Gastroesophageal sphincter (tissue), 4 donors: Measurements from ENCODE around the gene RPTOR. TPM values are rescaled to one million over a fixed set of nuclear protein-coding genes. Genes with fewer than 3 reads are reported as not detected.
A peak's percentile ranks its signal among the peaks of the same experiment; 100 is the strongest.

ENCODE experiments used
- ATAC-seq: fragments of 150-250 bp; one replicate; pipeline ENCODE4 v1.9.1; 2016; ENCODE audit warnings: mild to moderate bottlenecking, moderate library complexity
- H3K27ac ChIP-seq, 4 donors: fragments of 200-600 bp; sonication (generic) in 3 of 4; 1 replicate in 3 of 4; 2 replicates in 1 of 4; pipeline ENCODE4 v1.5.1; 2016 to 2019
- H3K27me3 ChIP-seq: fragments of 200-600 bp; sonication (generic); one replicate; pipeline ENCODE4 v1.5.1; 2019
- H3K36me3 ChIP-seq, 2 donors: fragments of 200-600 bp; sonication (generic); one replicate each; pipeline ENCODE4 v1.5.1; 2019; ENCODE audit warnings: control low read depth in 1 of 2
- H3K4me1 ChIP-seq, 3 donors: fragments of 200-600 bp; sonication (generic); 1 replicate in 2 of 3; 2 replicates in 1 of 3; pipeline ENCODE4 v1.5.1; 2016 to 2019; ENCODE audit warnings: control low read depth in 2 of 3
- H3K4me3 ChIP-seq, 2 donors: fragments of 200-600 bp; sonication (generic); one replicate each; pipeline ENCODE4 v1.5.1; 2019; ENCODE audit warnings: mild to moderate bottlenecking in 1 of 2, moderate library complexity in 1 of 2
- H3K9me3 ChIP-seq, 3 donors: fragments of 200-600 bp; sonication (generic); one replicate each; pipeline ENCODE4 v1.5.1; 2017 to 2019; ENCODE audit warnings: control low read depth in 2 of 3
- CTCF ChIP-seq, 4 experiments: fragments of 200-600 bp in 2 of 4; fragments of 450-650 bp in 2 of 4; sonication (generic) in 1 of 4; IDR thresholded peaks; one replicate each; pipeline ENCODE4 v1.5.1; 2017 to 2019; ENCODE audit warnings: antibody characterized with exemption in 4 of 4, mild to moderate bottlenecking in 2 of 4, moderate library complexity in 2 of 4
- EP300 ChIP-seq: sonication (generic); formaldehyde crosslinking; IDR thresholded peaks from one replicate; pipeline ENCODE4 v1.6.1; 2017; ENCODE audit warnings: antibody characterized with exemption, mild to moderate bottlenecking
- POLR2A ChIP-seq, 2 donors: fragments of 450-650 bp; IDR thresholded peaks; one replicate each; pipeline ENCODE4 v1.6.1; 2017; ENCODE audit warnings: antibody characterized with exemption in 2 of 2, mild to moderate bottlenecking in 2 of 2, moderate library complexity in 1 of 2
- POLR2AphosphoS5 ChIP-seq: sonication (generic); formaldehyde crosslinking; IDR thresholded peaks from one replicate; pipeline ENCODE4 v1.6.1; 2017; ENCODE audit warnings: antibody characterized with exemption
- WGBS, 2 donors: methylation state at CpG; one replicate each; pipeline ENCODE4 v1.1.5; 2018; ENCODE audit warnings: low coverage in 1 of 2; 5-methylcytosine and 5-hydroxymethylcytosine counted together
- total RNA-seq, 4 donors: library from RNA; depleted of rRNA; stranded (reverse); fragments of >200 nt; gene quantifications; one replicate each; pipeline ENCODE4 v1.1.0, GENCODE V29; 2016

Gene RPTOR
- 10 to 100 TPM; 25.7 to 56.8 (median 39.7) TPM for total RNA-seq

GRCh38 chr17:80544655-80545498 lies at the start of gene RPTOR:
TSS of gene RPTOR (plus strand) at chr17:80544838. CDS start at chr17:80545630, 792 bp downstream.
- peak within 1 kb of the TSS; percentile 77 to 96 for H3K4me3 ChIP-seq
- peaks cover 5 to 45% (median 18%) of the 10 kb centered on the region in 3 donors for H3K4me1 ChIP-seq
- WGBS, 2 donors, result 0% methylated on average over 13 to 18 of the region's 49 CpGs

GRCh38 chr17:80497726-80498241 lies 46.9 kb upstream of the RPTOR start:
- WGBS, 2 donors, result 44 to 55% methylated on average over 2 of the region's 10 CpGs
- TF ChIP-seq EP300 (no peak), POLR2A (IDR thresholded peaks at IDR 0.05) (no peak), POLR2AphosphoS5 (no peak), CTCF (IDR thresholded peaks at IDR 0.05) (no peak)
- no peak overlapping the region for H3K27ac ChIP-seq

More at GRCh38 chr17:80544655-80545498, at the start of gene RPTOR:
- TF ChIP-seq EP300 (no peak), POLR2A (IDR thresholded peaks at IDR 0.05) (peak in 1 of 2 donors; percentile 26), POLR2AphosphoS5 (peak; percentile 84)
- Histone ChIP-seq H3K27ac (peak within 1 kb of the TSS; percentile 48 to 84 (median 82)), H3K9me3 (no peaks in the 10 kb centered on the region), H3K27me3 (peaks cover 17% of the 10 kb centered on the region), H3K36me3 (no peaks in the 10 kb centered on the region)
- peak; percentile 97 for ATAC-seq

GRCh38 chr17:80498242-80498919 lies 46.3 kb upstream of the RPTOR start:
- no peaks in the 10 kb centered on the region for H3K9me3 ChIP-seq
- TF ChIP-seq POLR2AphosphoS5 (no peak), CTCF (IDR thresholded peaks at IDR 0.05) (no peak), EP300 (no peak), POLR2A (IDR thresholded peaks at IDR 0.05) (no peak)
- 64% methylated on average over 16 of the region's 30 CpGs; no CpG with 5 or more reads in 1 of the 2 donors for WGBS, 2 donors
- H3K27ac ChIP-seq, result no peak overlapping the region
- no peaks in the 10 kb centered on the region for H3K36me3 ChIP-seq
- peaks cover 77% of the 10 kb centered on the region for H3K27me3 ChIP-seq
- peak overlapping the region in 1 of 2 donors; percentile 2 for H3K4me3 ChIP-seq
- H3K4me1 ChIP-seq, result peaks cover 0 to 7% (median 0%) of the 10 kb centered on the region in 3 donors
- ATAC-seq, result peak; percentile 44

More at GRCh38 chr17:80497726-80498241, 46.9 kb upstream of the RPTOR start:
- Histone ChIP-seq H3K9me3 (no peaks in the 10 kb centered on the region), H3K36me3 (no peaks in the 10 kb centered on the region), H3K4me3 (peak overlapping the region in 1 of 2 donors; percentile 2), H3K4me1 (peaks cover 0 to 7% (median 0%) of the 10 kb centered on the region in 3 donors), H3K27me3 (peaks cover 77% of the 10 kb centered on the region)
- ATAC-seq, result no peak

- TF ChIP-seq POLR2AphosphoS5, result no peak
- TF ChIP-seq CTCF (IDR thresholded peaks at IDR 0.05), result no peak
- no peak for TF ChIP-seq POLR2A (IDR thresholded peaks at IDR 0.05)
- TF ChIP-seq EP300, result no peak
- no peaks in the 10 kb centered on the region for H3K36me3 ChIP-seq
- no peaks in the 10 kb centered on the region for H3K9me3 ChIP-seq
- peaks cover 0 to 7% (median 0%) of the 10 kb centered on the region in 3 donors for H3K4me1 ChIP-seq
- 63 to 64% methylated on average over 1 of the region's 11 CpGs for WGBS, 2 donors
- no peak for ATAC-seq
- H3K27me3 ChIP-seq, result peaks cover 77% of the 10 kb centered on the region
- H3K4me3 ChIP-seq, result no peak overlapping the region
- H3K27ac ChIP-seq, result no peak overlapping the region
Observed at GRCh38 chr17:80498920-80499410, 45.7 kb upstream of the RPTOR start.

GRCh38 chr17:80499560-80499959 lies 45.1 kb upstream of the RPTOR start:
- H3K27ac ChIP-seq, result no peak overlapping the region
- no peaks in the 10 kb centered on the region for H3K36me3 ChIP-seq
- H3K27me3 ChIP-seq, result peaks cover 77% of the 10 kb centered on the region
- TF ChIP-seq EP300 (no peak), CTCF (IDR thresholded peaks at IDR 0.05) (no peak), POLR2AphosphoS5 (no peak)
- no peak for ATAC-seq
- 64 to 87% methylated on average over 4 to 8 of the region's 9 CpGs for WGBS, 2 donors
- no peaks in the 10 kb centered on the region for H3K9me3 ChIP-seq
- H3K4me3 ChIP-seq, result no peak overlapping the region
- peaks cover 0 to 7% (median 0%) of the 10 kb centered on the region in 3 donors for H3K4me1 ChIP-seq
